Measurements from ENCODE around the gene CD37. TPM values are rescaled to one million over a fixed set of nuclear protein-coding genes. Genes with fewer than 3 reads are reported as not detected.
A peak's percentile ranks its signal among the peaks of the same experiment; 100 is the strongest.

CD37 gene
- total and polyA plus RNA-seq, 8 donors: 2.2 to 30.3 (median 6.3) TPM; not detected in 2

- H3K27ac ChIP-seq: no peak overlapping the region
- H3K4me1 ChIP-seq: peaks cover 14 to 16% (median 15%) of the 10 kb centered on the region in 4 donors
- intact Hi-C loops (cut with DNase I; ENCODE audit: low total_unique reads): no loop called here
- DNase-seq: no peak
- 76 to 88% (median 86%) methylated on average over 11 of the region's 11 CpGs for WGBS, 5 donors
- H3K4me3 ChIP-seq: no peak overlapping the region
- no peak for TF ChIP-seq CTCF (IDR thresholded peaks at IDR 0.05)
- no peak for TF ChIP-seq POLR2A (IDR thresholded peaks at IDR 0.05)
- TF ChIP-seq EP300 (IDR thresholded peaks at IDR 0.05): no peak
- TF ChIP-seq POLR2AphosphoS5 (IDR thresholded peaks at IDR 0.05): no peak
- H3K9me3 ChIP-seq: no peaks in the 10 kb centered on the region
- no peaks in the 10 kb centered on the region for H3K27me3 ChIP-seq
- peaks cover 47 to 91% (median 89%) of the 10 kb centered on the region in 4 donors for H3K36me3 ChIP-seq
Observed at GRCh38 chr19:49344505-49345423, 9.6 kb downstream of the CD37 start.

GRCh38 chr19:49347191-49347590, 12.0 kb downstream of the CD37 start:
- Histone ChIP-seq H3K36me3 (peaks cover 42 to 100% (median 100%) of the 10 kb centered on the region in 4 donors), H3K4me3 (no peak overlapping the region), H3K27me3 (no peaks in the 10 kb centered on the region), H3K27ac (no peak overlapping the region), H3K9me3 (no peaks in the 10 kb centered on the region), H3K4me1 (no peaks in the 10 kb centered on the region)
- WGBS, 5 donors: 95 to 98% (median 96%) methylated on average over 13 to 15 of the region's 15 CpGs
- DNase-seq: no peak
- intact Hi-C loops (cut with DNase I; ENCODE audit: low total_unique reads): no loop called here
- TF ChIP-seq POLR2AphosphoS5 (IDR thresholded peaks at IDR 0.05): no peak
- TF ChIP-seq POLR2A (IDR thresholded peaks at IDR 0.05): no peak
- TF ChIP-seq EP300 (IDR thresholded peaks at IDR 0.05): no peak
- TF ChIP-seq CTCF (IDR thresholded peaks at IDR 0.05): no peak

GRCh38 chr19:49347835-49348234, 12.6 kb downstream of the CD37 start:
- H3K27me3 ChIP-seq: no peaks in the 10 kb centered on the region
- no peak overlapping the region for H3K4me3 ChIP-seq
- no peaks in the 10 kb centered on the region for H3K4me1 ChIP-seq
- no peak overlapping the region for H3K27ac ChIP-seq
- no peaks in the 10 kb centered on the region for H3K9me3 ChIP-seq
- H3K36me3 ChIP-seq: peaks cover 35 to 100% (median 100%) of the 10 kb centered on the region in 4 donors
- TF ChIP-seq POLR2A (IDR thresholded peaks at IDR 0.05): no peak
- TF ChIP-seq CTCF (IDR thresholded peaks at IDR 0.05): no peak
- TF ChIP-seq EP300 (IDR thresholded peaks at IDR 0.05): no peak
- TF ChIP-seq POLR2AphosphoS5 (IDR thresholded peaks at IDR 0.05): no peak
- intact Hi-C loops (cut with DNase I; ENCODE audit: low total_unique reads): no loop called here
- WGBS, 5 donors: 60 to 72% (median 65%) methylated on average over 3 of the region's 3 CpGs
- DNase-seq: peak in 1 of 2 donors; percentile 70

- Histone ChIP-seq H3K9me3 (no peaks in the 10 kb centered on the region), H3K27me3 (no peaks in the 10 kb centered on the region), H3K36me3 (peaks cover 28 to 100% (median 100%) of the 10 kb centered on the region in 4 donors), H3K27ac (no peak overlapping the region), H3K4me3 (no peak overlapping the region), H3K4me1 (no peaks in the 10 kb centered on the region)
- intact Hi-C loops (cut with DNase I; ENCODE audit: low total_unique reads): no loop called here
- TF ChIP-seq EP300 (IDR thresholded peaks at IDR 0.05): no peak
- no peak for TF ChIP-seq POLR2A (IDR thresholded peaks at IDR 0.05)
- no peak for TF ChIP-seq CTCF (IDR thresholded peaks at IDR 0.05)
- TF ChIP-seq POLR2AphosphoS5 (IDR thresholded peaks at IDR 0.05): no peak
- 89 to 94% (median 92%) methylated on average over 12 of the region's 12 CpGs for WGBS, 5 donors
- DNase-seq: no peak
Observed at GRCh38 chr19:49348305-49349189, 13.3 kb downstream of the CD37 start.
